GDM1 (cell line): Measurements from ENCODE around the gene FSTL4.
"Not testable (repeated sequence)": the region's sequence is repeated elsewhere in the genome, so short reads cannot be mapped to it uniquely, and the experiment has no call there.

Experiments
- DNase-seq: peaks from one replicate; lab custom pipeline; 2025; lab: John Stamatoyannopoulos, UW

Gene FSTL4

DNA sequence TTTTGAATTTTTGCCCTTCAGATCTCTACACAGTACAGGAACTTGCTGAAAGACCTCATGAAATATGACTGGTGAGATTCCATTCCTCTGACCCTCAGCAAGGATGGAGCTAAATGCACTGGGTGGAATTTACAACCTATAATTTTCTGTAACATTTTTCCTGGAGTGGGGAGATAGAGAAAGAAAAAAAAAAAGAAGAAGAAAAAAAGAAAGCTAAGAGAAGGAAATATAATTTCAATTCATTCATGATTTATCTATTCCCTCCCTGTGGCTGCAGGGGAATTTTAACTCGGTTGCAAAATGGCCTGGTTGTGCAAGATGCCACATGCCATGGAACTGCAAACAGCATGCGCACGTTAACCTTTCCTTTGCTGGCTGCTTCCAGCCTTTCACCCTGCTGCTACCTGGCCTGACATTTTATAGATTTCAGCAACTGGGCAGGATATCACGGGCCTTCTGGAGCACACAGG is 155.4 kb downstream of the FSTL4 start:
- DNase-seq = no peak

DNA sequence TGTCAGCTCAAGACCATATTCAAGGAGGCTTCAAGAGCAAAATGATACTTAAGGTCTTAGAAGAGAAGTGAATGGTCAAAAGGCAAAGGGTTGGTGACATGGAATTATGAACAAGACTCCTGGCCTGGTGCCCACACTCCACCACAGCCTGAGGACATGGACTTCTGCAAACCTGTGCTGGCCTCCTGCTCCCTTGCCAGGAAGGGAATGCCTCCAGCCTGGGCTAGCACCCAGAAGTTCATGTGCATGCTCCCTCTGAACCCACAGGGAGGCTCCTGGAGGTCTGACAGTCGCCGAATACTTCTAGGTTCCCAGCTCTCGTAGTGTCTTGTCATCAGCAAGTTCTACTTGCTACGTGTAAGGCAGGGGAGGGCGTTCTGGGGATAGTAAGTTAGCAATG is 156.7 kb downstream of the FSTL4 start:
- DNase-seq = no peak

DNA sequence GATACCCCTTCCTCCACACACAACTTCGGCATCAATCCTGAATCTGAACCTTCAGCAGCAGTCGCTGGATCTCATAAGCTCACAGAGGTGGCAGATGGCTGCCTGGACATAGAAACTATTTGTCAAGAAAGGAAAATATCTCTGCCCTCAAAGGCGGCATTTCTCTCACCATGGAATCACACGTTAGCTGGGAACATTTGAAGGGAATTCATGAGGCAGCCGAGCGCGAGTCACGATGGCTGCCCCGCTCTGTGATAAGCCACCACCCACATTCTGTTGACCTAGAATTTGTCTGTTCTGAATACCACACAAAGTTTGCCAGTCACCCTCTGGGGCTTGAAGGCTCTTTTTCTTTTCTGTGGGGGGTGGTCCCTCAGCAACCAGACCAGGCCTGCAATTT is 157.9 kb downstream of the FSTL4 start:
- DNase-seq = no peak

DNA sequence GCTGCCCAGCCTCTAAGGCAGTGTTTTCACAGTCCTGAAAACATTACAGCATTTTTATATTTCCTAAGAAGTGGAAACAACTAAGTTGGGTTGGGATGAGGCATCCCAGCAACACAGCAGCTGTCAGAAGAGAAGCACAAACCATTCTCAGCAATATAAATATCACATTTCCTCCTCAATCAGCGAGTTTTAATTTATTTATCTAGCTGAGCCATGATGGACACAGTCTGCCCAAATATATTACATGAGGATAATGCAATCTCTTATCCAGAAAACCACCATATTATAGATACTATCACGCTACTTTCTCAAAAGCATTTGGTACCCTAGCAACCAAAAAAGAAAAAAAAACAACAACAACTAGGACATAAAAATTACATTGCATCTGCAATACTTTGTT is 158.5 kb downstream of the FSTL4 start:
- no peak for DNase-seq

DNA sequence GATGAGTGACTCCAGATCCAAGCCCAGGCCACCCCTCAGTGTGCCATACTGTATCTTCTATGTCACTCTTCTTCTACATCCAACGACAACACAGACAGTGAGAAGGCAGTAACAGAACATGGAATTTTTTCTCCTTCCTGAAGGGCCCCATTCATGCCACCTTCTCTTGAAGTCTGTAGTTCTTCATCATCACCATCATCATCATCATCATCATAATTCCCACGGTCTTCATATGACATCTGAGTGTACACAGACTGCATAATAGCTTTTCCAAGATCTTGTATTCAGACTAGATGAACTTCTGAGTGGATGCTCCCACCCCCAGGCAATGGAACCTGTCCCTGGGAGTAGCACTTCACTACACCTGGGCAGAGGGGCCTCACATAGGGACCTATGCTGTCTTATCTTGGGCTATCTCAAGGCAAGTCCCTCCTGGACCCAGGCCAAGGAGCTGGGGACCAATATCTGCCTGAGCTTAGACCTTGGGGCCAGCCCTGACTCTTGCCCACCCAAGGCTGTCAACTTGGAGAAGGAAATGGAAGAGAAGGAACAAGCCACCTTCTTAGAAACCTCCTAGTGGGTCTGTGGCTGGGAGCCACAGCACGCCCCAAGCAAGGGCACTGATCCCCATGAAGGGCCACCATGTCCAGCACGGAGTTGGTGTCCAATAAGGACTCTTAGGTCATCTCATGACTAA is 159.1 kb downstream of the FSTL4 start:
- no peak for DNase-seq

DNA sequence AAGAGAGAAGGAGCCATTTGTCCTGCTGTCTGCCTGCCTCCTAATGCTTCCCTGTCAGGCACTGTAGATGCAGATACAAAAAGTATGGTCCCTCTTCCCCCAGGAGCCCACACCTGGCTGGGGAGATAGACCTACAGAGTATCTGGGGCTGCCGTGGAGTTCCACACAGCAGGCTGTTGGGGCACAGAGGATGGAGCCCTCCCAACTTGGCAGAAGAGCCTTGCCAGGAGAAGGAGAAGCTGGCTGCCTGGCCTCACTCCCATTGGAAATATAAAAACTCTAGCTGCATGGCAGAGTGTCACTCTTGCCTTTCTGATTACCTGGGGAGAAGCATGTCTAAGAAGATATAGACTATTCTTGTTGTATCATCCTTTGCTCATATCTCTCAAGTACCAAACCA is 160.4 kb downstream of the FSTL4 start:
- no peak for DNase-seq

DNA sequence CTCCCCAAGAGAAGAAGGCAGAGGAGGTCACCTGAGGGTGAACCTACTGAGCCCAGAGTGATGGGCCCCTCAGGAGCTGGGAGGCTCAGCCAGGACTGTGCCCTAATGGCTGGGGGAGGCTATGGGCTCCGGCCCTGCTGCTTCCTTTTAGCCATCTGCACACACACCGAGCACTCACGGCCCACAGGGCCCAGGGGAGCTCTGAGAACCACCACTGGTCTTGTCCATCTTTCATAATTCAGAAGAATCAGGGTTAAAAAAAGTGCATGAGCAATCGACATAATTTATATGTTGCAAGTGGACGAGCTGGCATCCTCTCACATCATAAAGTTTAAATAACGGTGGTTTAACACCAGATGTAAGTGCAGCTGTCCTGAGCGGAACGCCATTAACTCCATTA is 162.1 kb downstream of the FSTL4 start:
- DNase-seq = no peak

DNA sequence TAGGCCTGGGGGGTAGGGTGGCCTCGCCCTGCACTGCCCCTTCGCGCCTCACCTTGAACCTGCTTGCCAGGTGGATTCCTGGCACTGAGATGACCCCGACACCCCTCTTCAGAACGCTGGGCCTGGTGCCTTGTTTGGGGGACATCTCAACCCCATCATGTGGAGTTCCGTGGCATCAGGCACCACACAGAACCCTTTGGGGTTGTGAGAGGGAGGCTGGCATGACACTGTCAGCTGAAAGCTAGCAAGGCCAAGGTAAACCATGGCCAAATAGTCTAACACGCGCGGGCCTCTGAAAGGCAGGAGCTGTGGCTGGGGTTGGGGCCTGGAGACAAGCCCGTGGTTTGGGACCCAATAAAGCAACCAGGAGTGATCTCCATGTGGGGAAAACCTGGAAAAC is 163.2 kb downstream of the FSTL4 start:
- no peak for DNase-seq

DNA sequence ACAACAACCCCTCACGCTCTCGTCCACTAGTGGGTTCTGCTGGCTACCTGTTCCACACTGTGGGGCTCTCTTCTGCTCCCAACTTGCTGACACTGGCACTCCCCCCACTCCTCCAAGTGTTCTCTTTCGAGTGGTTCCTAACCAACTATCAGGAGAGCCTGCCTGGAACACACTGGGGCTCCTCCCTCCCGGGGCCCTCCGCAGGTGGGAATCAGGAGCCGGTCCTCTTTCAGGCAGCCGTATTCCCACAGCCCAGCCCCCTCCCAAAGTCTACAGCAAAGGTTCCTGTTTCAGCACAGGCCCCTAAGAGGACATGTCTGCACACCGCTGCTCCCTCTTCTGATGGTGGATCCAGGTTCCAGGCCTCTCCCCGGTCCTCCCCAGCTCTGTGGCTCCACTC is 165.9 kb downstream of the FSTL4 start:
- no peak for DNase-seq

DNA sequence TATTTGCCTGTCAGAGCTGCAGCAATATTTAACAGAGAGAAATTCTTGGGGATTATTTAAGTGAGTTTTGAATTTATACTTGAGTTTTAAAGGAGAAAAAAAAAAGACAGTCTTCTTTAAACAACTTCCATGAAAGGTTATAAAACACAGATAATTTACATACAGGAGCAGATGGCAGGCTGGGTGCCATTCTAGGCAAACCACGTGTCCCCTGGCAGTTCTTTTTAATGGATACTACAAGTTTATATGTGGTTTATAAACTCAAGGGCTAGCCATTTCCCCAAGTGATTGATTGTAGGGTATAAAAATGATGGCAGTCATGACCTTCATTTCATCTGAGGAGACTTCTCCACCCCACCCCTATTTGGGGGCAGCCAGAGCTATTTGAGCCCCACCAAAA is 166.6 kb downstream of the FSTL4 start:
- DNase-seq = no peak

DNA sequence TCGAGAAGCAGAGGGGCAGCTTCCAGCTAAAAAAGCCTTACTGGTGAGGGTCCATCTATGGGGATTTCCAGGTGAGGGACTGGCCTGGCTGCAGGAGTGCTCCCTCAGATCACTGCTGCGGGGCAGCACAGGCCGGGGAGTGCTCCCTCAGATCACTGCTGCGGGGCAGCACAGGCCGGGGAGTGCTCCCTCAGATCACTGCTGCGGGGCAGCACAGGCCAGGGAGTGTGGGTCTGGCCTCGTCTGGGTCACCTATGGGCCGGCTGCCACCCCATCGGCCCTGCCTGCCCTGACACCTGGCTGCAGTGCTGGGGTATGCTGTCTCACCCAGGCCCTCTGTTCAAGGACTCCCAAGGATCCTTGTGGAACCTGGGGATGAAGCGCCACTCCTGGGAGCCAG is 167.1 kb downstream of the FSTL4 start:
- not testable (repeated sequence) for DNase-seq

DNA sequence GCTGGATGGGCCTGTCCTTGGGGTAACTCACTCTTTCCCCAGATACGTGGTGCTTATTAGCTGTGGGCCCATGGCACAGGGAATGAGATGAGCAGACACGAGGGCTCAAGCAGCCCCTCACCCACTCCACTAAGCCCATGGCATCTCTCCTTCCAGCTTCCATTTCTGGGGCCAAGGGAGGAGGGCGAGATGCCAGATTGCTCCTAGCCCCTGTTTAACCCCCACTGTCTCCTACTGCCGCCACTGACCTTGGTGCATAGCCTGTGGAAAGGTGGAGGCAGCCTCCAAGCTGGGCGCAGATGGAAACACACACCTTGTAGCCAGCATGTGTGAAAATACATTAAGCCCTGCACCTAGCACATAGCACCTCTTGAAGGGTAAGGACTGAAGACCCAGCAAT is 167.6 kb downstream of the FSTL4 start:
- DNase-seq = no peak

DNA sequence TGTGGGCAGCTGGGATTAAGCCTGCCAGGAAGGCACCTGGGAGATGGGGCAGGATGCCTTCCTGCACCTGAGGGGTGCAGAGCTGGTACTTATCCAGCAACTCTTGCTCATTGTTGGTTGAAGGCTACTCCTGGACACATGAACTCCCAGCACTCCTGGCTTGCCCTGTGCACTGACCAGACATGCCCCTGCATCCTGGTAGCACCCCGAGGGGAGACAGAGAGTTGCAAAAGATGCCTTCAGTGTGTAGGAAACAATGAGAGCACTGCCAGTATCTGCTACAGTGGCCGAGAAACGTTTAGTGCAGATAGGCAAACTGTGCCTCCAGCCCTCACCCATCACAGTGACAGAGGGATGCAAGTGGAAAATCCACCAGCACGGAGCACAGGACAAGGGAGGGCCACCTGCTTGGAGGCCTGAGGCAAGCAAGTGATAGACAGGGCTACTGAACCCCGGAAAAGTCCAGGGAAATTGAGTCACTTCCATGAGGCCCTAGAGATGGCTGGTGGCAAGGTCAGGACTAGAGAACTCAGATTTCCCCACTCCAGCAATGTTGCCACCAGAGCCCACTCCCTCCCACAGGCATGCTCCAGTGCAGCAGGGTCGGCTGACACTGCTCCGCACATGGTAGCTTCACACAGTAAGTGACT is 171.1 kb downstream of the FSTL4 start:
- no peak for DNase-seq

DNA sequence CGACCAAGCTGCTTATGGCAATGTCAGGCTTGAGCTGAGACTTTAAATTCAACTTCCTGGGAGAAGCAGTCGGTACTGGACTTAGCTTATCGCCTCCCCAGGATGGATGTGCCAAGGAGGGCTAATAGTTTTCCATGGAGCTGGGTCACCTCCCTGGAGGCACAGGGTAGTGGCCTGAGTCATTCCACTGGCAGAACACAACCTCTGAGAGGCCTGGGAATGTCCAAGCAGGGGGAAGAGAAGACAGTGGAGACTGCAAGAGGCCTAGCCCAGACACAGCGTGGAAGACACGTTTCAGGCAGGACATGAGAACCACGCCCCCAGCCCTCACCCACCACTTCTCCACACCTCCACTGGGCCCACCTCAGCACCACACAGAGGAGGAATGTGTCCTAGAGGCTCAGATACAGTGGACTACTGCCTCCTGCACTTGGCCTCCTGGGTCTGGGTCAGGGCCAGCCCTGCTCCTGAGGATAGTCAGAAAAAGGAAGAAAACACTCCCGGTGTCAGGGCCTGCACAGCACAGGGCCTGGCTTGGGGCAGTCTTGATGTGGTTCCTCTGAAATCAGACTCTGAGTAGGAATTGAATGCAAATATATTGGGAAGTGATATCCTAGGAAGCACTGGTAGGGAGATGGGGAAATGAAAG is 171.8 kb downstream of the FSTL4 start:
- no peak for DNase-seq

DNA sequence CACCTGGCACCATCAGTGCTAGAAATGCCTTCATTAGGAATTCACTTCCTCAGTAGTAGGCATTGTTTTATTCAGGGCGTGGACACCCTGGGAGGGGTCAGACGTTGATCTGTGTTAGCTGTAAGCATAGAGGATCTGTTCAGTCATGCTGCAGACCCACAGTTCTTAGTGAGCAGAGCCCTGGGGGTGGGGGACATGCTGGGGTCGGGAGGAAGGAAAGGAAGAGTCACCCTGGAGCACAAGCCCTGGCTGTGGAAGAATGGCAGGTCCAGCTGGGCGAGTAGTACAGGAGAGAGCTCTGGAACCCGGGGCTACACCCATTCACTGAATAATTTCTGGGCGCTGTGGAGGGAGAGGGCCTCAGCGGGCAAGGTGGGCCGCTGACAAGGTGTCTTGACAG is 172.5 kb downstream of the FSTL4 start:
- DNase-seq = no peak

DNA sequence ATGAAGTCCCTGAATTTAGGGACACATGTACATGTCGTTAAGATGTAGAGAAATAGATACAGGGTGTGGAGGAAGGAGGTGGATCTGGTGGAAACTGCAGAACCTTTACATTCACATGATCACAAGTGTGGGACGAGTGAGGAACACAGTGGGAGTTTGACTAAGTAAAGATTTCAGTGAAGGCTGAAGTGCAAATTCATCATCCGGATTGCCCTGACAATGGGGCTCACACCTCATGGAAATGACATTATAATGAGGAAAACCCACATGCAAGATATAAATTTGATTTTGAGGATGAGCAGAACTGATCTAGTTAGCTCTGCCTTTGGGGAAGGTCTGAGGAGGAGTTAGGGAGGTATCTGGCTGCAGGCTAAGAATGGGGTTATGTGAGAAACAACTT is 173.9 kb downstream of the FSTL4 start:
- no peak for DNase-seq

DNA sequence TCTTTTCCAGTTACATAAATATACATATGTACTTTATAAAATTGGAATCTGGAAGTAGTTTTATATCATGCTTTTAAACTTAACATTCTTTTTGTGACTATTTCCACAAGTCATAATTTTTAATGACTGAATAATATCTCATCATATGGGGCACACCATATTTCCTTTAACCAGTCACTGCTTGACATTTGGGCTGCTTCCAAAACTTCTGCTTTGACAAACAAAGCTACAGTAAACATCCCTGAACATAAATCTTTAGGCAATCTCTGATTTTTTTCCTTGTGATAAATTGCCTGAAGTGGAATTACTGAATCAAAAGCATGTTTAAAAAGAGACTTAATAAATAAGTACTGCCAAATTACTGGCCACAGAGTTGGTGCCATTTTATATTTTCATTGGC is 178.0 kb downstream of the FSTL4 start:
- no peak for DNase-seq

DNA sequence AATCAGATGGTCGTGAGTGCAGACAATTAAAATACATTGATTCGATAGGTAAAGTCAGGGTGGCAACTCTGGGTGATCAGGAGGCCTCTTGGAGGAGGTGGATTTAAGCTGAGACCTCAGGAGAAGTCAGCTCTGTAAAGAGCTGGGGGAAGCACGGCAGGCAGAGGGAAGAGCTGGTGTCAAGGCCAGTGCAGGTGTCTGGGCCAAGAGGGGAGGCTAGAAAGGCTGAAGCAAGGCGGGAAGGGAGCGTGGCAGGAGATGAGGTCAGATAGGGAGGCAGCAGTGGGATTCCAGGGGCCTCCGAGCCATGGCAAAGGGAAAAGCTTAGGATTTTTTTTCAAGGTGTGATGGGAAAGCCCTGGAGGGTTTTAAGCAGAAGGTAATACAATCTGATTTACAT is 178.7 kb downstream of the FSTL4 start:
- no peak for DNase-seq

DNA sequence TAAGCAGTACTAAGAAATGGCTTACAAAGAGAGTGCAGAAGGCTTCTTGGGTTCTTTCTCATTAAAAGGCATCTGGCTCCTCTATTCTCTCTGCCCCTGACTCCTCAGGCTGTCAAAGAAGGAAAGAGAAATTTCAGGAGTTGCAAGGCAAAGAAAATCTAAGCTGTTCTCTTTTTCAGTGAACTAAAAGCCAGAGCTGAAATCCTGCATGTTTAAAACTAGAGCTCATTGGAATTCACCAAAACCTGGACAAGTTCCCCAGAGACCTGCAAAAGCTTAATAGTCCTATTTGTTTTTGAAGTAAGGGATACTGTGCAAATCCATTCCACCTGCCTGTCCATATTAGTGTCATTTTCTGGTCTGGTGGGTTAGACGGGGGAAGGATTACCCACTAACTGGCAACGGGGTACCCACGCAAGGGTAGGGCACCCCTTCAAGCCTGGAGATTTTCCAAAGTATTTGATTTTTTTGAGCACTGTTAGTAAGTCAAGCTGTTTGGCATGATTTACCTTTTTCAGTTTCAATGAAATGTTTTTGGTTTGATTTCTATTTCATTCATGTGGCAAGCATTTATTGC is 179.3 kb downstream of the FSTL4 start:
- no peak for DNase-seq

DNA sequence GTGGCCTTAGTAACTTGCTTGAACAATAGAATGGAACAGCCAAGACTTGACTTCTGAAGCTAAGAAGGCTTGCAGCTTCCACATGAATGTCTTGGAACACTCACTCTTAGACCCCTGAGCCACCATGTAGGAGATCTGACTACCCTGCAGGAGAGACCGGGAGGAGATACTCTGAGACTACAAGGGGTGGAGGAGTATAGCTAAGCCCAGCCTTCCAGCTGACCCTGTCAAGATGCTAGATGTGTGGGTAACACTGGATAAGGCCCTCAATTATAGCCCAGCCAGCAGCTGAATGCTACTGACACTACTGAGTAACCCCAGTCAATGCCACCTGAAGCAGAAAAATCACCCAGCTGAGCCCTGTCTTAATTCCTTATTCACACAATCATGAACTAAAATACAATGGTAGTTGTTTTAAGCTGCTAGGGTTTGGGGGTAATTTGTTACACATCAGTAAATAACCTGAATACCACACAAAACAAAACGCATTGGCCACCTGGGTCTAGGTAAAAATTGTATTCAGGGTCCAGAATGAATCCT is 180.9 kb downstream of the FSTL4 start:
- DNase-seq = no peak

DNA sequence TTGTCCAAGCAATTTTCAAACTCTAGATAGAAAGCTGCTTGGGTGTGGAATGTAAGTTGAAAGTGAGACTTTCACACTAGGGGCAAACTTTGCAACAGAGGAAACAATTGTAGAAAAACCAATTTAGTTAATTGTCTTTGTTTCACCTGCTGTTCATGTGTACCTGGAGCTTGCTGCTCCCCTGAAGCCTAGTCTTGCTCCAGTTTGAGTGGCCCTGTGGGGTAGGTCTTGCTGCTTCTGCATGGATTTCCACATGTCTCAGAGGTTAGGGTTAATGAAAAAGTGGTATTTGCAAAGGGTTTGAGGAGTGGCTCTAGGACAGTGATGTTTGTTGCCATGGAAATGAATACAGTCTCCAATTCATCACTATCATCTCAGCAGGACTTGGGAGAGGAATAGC is 182.2 kb downstream of the FSTL4 start:
- no peak for DNase-seq

DNA sequence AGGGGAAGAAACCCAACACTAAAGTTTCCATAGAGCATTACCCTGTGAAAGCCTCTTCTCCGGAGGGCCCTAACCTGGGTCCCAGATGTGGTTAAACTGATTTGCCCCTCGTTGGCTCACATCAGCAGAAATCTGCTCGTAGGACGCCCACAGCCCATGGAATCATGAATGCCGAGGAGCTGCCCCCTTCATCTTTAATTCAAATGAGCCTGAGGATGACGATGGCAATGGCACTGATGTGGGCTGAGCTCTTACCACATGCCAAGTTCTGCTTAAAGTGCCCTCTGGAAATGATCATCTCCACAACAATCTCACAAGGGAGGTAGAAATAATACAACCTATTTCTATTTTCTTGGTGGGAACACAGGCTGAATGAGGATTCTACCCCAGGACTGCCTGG is 183.3 kb downstream of the FSTL4 start:
- no peak for DNase-seq
